Posterior vena cava (tissue), 2 donors: ENCODE data around the gene ATRIP. TPM values are rescaled to one million over a fixed set of nuclear protein-coding genes. Genes with fewer than 3 reads are reported as not detected.
"Not testable (repeated sequence)": the region's sequence is repeated elsewhere in the genome, so short reads cannot be mapped to it uniquely, and the experiment has no call there.

Source experiments
- DNase-seq: peaks from one replicate; pipeline ENCODE4 v3.0.0-alpha.2; 2020; ENCODE audit warnings: low spot score
- intact Hi-C, 2 donors: fragments of 100-400 bp; cut with DNase I; formaldehyde crosslinking; loops; one replicate each; pipeline versions ENCODE4 v1.14.1 to v1.14.2; 2022 to 2023
- long read RNA-seq, 2 donors: library from polyadenylated mRNA; unstranded; transcript quantifications; one replicate each; pipeline ENCODE4 v2.0.0, GENCODE V29; 2020 to 2021
- total RNA-seq, 2 donors: library from RNA; stranded (reverse); fragmentation: NEBNext Ultra II Directional; extraction: Animal tissue kit (Norgen Biotek cat#: 25700); gene quantifications; one replicate each; pipeline ENCODE4 v1.2.1, GENCODE V29; 2021
- donor health status: DM: yes; HTN: yes; CAD: no.
- donor health status: DM: yes; HTN: yes; CAD: no.

Gene ATRIP
- 1 to 10 TPM; 6.2 to 6.3 TPM for total RNA-seq
- long read RNA-seq, donor 1, full-length matches to known transcripts, result 4 of 8 reads
- long read RNA-seq, donor 1, partial matches to known transcripts, result 2 of 8 reads
- long read RNA-seq, donor 1, other reads (novel, unspliced or antisense), result 2 of 8 reads
- long read RNA-seq, donor 2, result 0 reads

- intact Hi-C loops, result loop anchor here in 1 of 2 donors (5.0 kb wide), 1 partner anchor 106 kb away; no protein-coding TSS in a partner anchor
- DNase-seq, result peak; percentile 97
Observed at GRCh38 chr3:48446425-48447193, at the start of gene ATRIP. TSS of gene ATRIP (plus strand) at chr3:48446737. CDS start at chr3:48446846, 109 bp downstream.

- peak; percentile 65 for DNase-seq
- intact Hi-C loops, result loop anchor here (2.0 to 10.0 kb wide), 2 partner anchors 39 to 147 kb away; no protein-coding TSS in a partner anchor
Observed at GRCh38 chr3:48397767-48398681, 48.5 kb upstream of the ATRIP start.

GRCh38 chr3:48398701-48399386 lies 47.7 kb upstream of the ATRIP start:
- intact Hi-C loops, result loop anchor here (2.0 to 10.0 kb wide), 2 partner anchors 38 to 146 kb away; no protein-coding TSS in a partner anchor

GRCh38 chr3:48399387-48400172 lies 47.0 kb upstream of the ATRIP start:
- intact Hi-C loops, result loop anchor here (2.0 to 10.0 kb wide), 2 partner anchors 37 to 145 kb away; no protein-coding TSS in a partner anchor
- DNase-seq, result peak; percentile 72

More at GRCh38 chr3:48398701-48399386, 47.7 kb upstream of the ATRIP start:
- peak; percentile 63 for DNase-seq

- intact Hi-C loops, result no loop called here
Observed at GRCh38 chr3:48400824-48401433, 45.6 kb upstream of the ATRIP start.

GRCh38 chr3:48401434-48401901 lies 45.1 kb upstream of the ATRIP start:
- intact Hi-C loops, result not testable (repeated sequence)

More at GRCh38 chr3:48400824-48401433, 45.6 kb upstream of the ATRIP start:
- DNase-seq, result peak; percentile 60

GRCh38 chr3:48402281-48402732 lies 44.2 kb upstream of the ATRIP start:
- peak; percentile 98 for DNase-seq
- intact Hi-C loops, result loop anchor here in 1 of 2 donors (2.0 kb wide), 1 partner anchor 28 kb away; the partner anchor contains the start of gene PLXNB1

More at GRCh38 chr3:48401434-48401901, 45.1 kb upstream of the ATRIP start:
- peak; percentile 69 for DNase-seq

- peak; percentile 18 for DNase-seq
- intact Hi-C loops, result loop anchor here in 1 of 2 donors (2.0 kb wide), 1 partner anchor 28 kb away; the partner anchor contains the start of gene PLXNB1
Observed at GRCh38 chr3:48402907-48403306, 43.6 kb upstream of the ATRIP start.

- peak; percentile 73 for DNase-seq
- intact Hi-C loops, result loop anchor here in 1 of 2 donors (2.0 kb wide), 1 partner anchor 27 kb away; the partner anchor contains the start of gene PLXNB1
Observed at GRCh38 chr3:48403533-48404439, 42.8 kb upstream of the ATRIP start.

GRCh38 chr3:48404440-48405342 lies 41.8 kb upstream of the ATRIP start:
- intact Hi-C loops, result no loop called here
- peak; percentile 62 for DNase-seq

- peak; percentile 76 for DNase-seq
- intact Hi-C loops, result no loop called here
Observed at GRCh38 chr3:48405343-48405881, 41.1 kb upstream of the ATRIP start.

- intact Hi-C loops, result no loop called here
- DNase-seq, result peak; percentile 35
Observed at GRCh38 chr3:48405971-48406370, 40.6 kb upstream of the ATRIP start.

- DNase-seq, result peak; percentile 56
Observed at GRCh38 chr3:48406443-48407431, 39.8 kb upstream of the ATRIP start.

More at GRCh38 chr3:48406443-48407431, 39.8 kb upstream of the ATRIP start:
- intact Hi-C loops, result no loop called here
